Measurements from ENCODE around the gene ANKS1A. TPM values are rescaled to one million over a fixed set of nuclear protein-coding genes. Genes with fewer than 3 reads are reported as not detected.

Gene ANKS1A
- total RNA-seq, 1 donor from 2014 or later: 20.9 TPM

GRCh38 chr6:35019171-35019570 is 130.1 kb downstream of the ANKS1A start:
- Histone ChIP-seq H3K27me3 (no peaks in the 10 kb centered on the region), H3K27ac (peak overlapping the region; percentile 91 to 97), H3K4me3 (peak overlapping the region; percentile 73), H3K4me1 (peaks cover 5 to 45% of the 10 kb centered on the region in 2 donors), H3K36me3 (no peaks in the 10 kb centered on the region), H3K9me3 (no peaks in the 10 kb centered on the region)
- TF ChIP-seq, protein P1, sequence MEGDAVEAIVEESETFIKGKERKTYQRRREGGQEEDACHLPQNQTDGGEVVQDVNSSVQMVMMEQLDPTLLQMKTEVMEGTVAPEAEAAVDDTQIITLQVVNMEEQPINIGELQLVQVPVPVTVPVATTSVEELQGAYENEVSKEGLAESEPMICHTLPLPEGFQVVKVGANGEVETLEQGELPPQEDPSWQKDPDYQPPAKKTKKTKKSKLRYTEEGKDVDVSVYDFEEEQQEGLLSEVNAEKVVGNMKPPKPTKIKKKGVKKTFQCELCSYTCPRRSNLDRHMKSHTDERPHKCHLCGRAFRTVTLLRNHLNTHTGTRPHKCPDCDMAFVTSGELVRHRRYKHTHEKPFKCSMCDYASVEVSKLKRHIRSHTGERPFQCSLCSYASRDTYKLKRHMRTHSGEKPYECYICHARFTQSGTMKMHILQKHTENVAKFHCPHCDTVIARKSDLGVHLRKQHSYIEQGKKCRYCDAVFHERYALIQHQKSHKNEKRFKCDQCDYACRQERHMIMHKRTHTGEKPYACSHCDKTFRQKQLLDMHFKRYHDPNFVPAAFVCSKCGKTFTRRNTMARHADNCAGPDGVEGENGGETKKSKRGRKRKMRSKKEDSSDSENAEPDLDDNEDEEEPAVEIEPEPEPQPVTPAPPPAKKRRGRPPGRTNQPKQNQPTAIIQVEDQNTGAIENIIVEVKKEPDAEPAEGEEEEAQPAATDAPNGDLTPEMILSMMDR (IDR thresholded peaks at IDR 0.05): no peak
- intact Hi-C loops (cut with DNase I): loop anchor here (5.0 kb wide), 1 partner anchor 243 kb away; no protein-coding TSS in a partner anchor
- DNase-seq (ENCODE audit: low spot score in 2 of 2): no peak

DNA sequence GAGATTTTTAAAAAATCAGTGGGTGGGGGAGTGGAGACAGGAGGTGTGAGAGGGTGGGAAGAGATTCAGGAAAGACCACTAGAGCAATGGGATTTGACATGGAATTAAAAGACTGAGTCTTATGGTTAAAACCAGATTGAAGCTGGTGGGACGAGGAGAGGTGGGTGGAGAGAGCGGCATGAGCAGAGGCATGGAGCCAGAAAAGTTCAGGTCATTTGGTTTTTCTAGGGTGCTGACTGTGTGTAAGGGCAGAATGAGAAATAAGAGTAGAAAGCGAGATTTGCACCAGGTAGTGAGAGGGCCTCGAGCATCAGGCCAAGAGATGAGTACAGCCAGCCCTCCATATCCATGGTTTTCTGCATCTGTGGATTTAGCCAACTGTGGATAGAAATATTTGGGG is 130.8 kb downstream of the ANKS1A start:
- Histone ChIP-seq H3K4me3 (peak overlapping the region; percentile 35 to 73), H3K9me3 (no peaks in the 10 kb centered on the region), H3K36me3 (no peaks in the 10 kb centered on the region), H3K27me3 (no peaks in the 10 kb centered on the region), H3K4me1 (peaks cover 8 to 52% of the 10 kb centered on the region in 2 donors), H3K27ac (peak overlapping the region; percentile 91 to 97)
- TF ChIP-seq, protein P1 (IDR thresholded peaks at IDR 0.05): no peak
- DNase-seq (ENCODE audit: low spot score in 2 of 2): no peak
- intact Hi-C loops (cut with DNase I): loop anchor here (5.0 kb wide), 1 partner anchor 242 kb away; no protein-coding TSS in a partner anchor

DNA sequence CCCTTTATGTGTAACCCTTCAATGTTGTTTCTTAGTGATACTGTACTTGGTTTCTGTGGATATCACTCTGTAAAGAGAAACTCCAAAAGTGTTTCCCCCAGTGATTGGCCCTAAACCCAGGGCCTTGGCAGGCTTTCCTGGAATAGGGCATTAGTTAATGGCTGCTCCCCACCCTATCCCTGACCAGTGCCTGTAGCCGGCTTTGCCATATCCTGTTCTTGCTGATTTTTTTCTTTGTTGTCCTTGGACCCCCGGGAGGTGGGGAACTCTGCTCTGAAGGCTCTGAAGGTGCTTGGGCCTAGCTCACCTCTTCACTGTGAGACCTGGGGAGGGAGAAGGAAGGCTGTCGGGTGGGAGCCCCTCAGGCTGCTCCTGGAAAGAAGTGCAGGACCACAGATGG is 131.9 kb downstream of the ANKS1A start:
- TF ChIP-seq, protein P1 (IDR thresholded peaks at IDR 0.05): no peak
- no peaks in the 10 kb centered on the region for H3K9me3 ChIP-seq
- peak overlapping the region; percentile 91 to 97 for H3K27ac ChIP-seq
- peak in 1 of 2 donors; percentile 77 for DNase-seq (ENCODE audit: low spot score in 2 of 2)
- peak overlapping the region; percentile 35 to 73 for H3K4me3 ChIP-seq
- no peaks in the 10 kb centered on the region for H3K27me3 ChIP-seq
- peaks cover 11 to 58% of the 10 kb centered on the region in 2 donors for H3K4me1 ChIP-seq
- no peaks in the 10 kb centered on the region for H3K36me3 ChIP-seq
- intact Hi-C loops (cut with DNase I): no loop called here

GRCh38 chr6:35023091-35024000 is 134.3 kb downstream of the ANKS1A start:
- TF ChIP-seq, protein P1 (IDR thresholded peaks at IDR 0.05): no peak
- peaks cover 22 to 64% of the 10 kb centered on the region in 2 donors for H3K4me1 ChIP-seq
- H3K27me3 ChIP-seq: no peaks in the 10 kb centered on the region
- intact Hi-C loops (cut with DNase I): no loop called here
- no peaks in the 10 kb centered on the region for H3K9me3 ChIP-seq
- H3K27ac ChIP-seq: peak overlapping the region; percentile 91 to 97
- no peak for DNase-seq (ENCODE audit: low spot score in 2 of 2)
- no peaks in the 10 kb centered on the region for H3K36me3 ChIP-seq
- peak overlapping the region in 1 of 2 donors; percentile 15 for H3K4me3 ChIP-seq

DNA sequence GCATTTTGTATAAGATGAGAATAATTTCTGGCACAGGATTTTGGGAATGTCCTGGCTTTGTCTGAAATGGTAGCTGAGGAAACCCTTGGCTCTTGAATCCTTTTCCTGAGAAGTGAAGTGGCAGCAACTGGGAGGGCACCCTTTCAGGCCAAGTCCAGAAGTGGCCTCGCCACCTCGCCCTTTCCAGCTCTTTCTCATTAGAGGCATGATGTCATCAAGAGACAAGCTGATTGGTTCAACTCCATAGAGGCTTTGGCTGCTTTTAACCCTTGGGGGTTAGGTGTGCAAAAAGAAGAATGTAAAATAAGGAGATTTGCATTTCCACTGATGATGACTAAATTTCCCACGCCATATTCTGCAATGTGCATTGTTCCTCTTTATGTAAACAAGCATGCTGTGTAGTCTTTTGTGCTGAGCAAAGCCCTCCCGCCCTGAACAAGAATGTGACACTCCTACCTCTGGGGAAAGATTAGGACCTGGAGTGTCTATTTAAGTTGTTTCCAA is 135.5 kb downstream of the ANKS1A start:
- peak overlapping the region in 1 of 2 donors; percentile 17 for H3K4me3 ChIP-seq
- peak in 1 of 2 donors; percentile 82 for DNase-seq (ENCODE audit: low spot score in 2 of 2)
- H3K27ac ChIP-seq: peak overlapping the region; percentile 91 to 97

More for the DNA sequence above, 135.5 kb downstream of the ANKS1A start:
- no peaks in the 10 kb centered on the region for H3K36me3 ChIP-seq
- no peaks in the 10 kb centered on the region for H3K27me3 ChIP-seq
- intact Hi-C loops (cut with DNase I): no loop called here
- H3K9me3 ChIP-seq: no peaks in the 10 kb centered on the region
- H3K4me1 ChIP-seq: peaks cover 22 to 75% of the 10 kb centered on the region in 2 donors
- TF ChIP-seq, protein P1 (IDR thresholded peaks at IDR 0.05): no peak

Measured in ascending aorta (tissue), 2 donors.